ENCODE results near the gene LRMDA.

The LRMDA gene

DNA sequence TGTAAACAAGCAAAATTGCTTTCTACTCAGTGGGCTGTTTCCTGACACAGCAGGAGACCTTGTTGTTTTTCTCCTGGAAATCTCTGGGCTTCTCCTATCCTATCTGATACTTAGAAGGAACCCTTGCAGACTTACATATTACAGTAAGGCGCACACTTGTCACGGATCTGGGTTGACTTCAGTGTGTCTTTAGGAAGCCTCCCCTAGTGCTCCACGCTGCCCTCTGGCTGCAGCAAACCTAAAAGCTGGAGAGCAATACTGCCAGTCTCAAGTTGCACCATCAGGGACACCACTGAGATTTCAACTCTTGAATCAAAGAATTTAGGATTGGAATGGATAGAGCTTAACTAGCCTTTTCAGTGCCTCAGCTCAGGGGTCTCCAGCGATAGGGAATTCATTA, 495.3 kb downstream of the LRMDA start:
- H3K4me1 ChIP-seq (ENCODE audit: low read length): no peaks in the 10 kb centered on the region
- H3K36me3 ChIP-seq (replicated peaks; ENCODE audit: low read depth, low read length): no peaks in the 10 kb centered on the region
- no peaks in the 10 kb centered on the region for H3K27me3 ChIP-seq (ENCODE audit: low read depth, low read length)
- TF ChIP-seq EZH2phosphoT487 (IDR thresholded peaks at IDR 0.05; ENCODE audit: low read depth) (no peak), CTCF (IDR thresholded peaks at IDR 0.05; ENCODE audit: low read depth, low read length) (no peak)
- no peak overlapping the region for H3K9ac ChIP-seq (ENCODE audit: low read length)
- no peak overlapping the region for H3K4me2 ChIP-seq (ENCODE audit: low read length)
- H3K27ac ChIP-seq (ENCODE audit: low read length): no peak overlapping the region
- no peak overlapping the region for H2AFZ ChIP-seq (ENCODE audit: low read depth, low read length)
- no peaks in the 10 kb centered on the region for H4K20me1 ChIP-seq (ENCODE audit: insufficient read depth, low read length)
- H3K4me3 ChIP-seq (ENCODE audit: low read length): no peak overlapping the region
- no peaks in the 10 kb centered on the region for H3K79me2 ChIP-seq (ENCODE audit: low read length)
- no peaks in the 10 kb centered on the region for H3K9me3 ChIP-seq (ENCODE audit: insufficient read depth, low read length)

DNA sequence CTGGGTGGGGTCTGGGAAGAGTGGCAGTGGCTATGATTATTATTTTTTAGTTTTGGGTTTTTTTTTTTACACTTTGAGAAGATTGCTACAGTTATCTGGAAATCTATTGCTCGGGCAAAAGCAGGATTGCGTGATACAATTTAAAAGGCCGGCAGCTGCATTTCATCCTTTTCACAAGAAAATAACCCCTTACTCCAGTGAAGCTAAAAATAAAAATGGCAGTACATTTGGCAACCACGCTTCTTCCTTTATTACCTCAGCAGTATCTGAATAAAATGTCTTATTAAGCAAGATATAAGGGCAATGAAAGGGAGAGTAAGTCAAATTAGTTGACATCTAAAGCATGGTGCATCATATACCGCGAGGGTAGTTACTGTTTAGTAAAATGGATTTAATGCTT, 496.8 kb downstream of the LRMDA start:
- no peak overlapping the region for H3K9ac ChIP-seq (ENCODE audit: low read length)
- no peaks in the 10 kb centered on the region for H3K27me3 ChIP-seq (ENCODE audit: low read depth, low read length)
- H3K4me1 ChIP-seq (ENCODE audit: low read length): no peaks in the 10 kb centered on the region
- H3K27ac ChIP-seq (ENCODE audit: low read length): no peak overlapping the region
- no peaks in the 10 kb centered on the region for H3K9me3 ChIP-seq (ENCODE audit: insufficient read depth, low read length)
- H3K79me2 ChIP-seq (ENCODE audit: low read length): no peaks in the 10 kb centered on the region
- H2AFZ ChIP-seq (ENCODE audit: low read depth, low read length): no peak overlapping the region
- H3K36me3 ChIP-seq (replicated peaks; ENCODE audit: low read depth, low read length): no peaks in the 10 kb centered on the region
- H3K4me3 ChIP-seq (ENCODE audit: low read length): no peak overlapping the region
- TF ChIP-seq EZH2phosphoT487 (IDR thresholded peaks at IDR 0.05; ENCODE audit: low read depth) (no peak), CTCF (IDR thresholded peaks at IDR 0.05; ENCODE audit: low read depth, low read length) (no peak)
- H4K20me1 ChIP-seq (ENCODE audit: insufficient read depth, low read length): no peaks in the 10 kb centered on the region
- no peak overlapping the region for H3K4me2 ChIP-seq (ENCODE audit: low read length)

- no peaks in the 10 kb centered on the region for H3K9me3 ChIP-seq (ENCODE audit: insufficient read depth, low read length)
- no peaks in the 10 kb centered on the region for H3K79me2 ChIP-seq (ENCODE audit: low read length)
- H3K27ac ChIP-seq (ENCODE audit: low read length): no peak overlapping the region
- H3K4me1 ChIP-seq (ENCODE audit: low read length): no peaks in the 10 kb centered on the region
- no peaks in the 10 kb centered on the region for H4K20me1 ChIP-seq (ENCODE audit: insufficient read depth, low read length)
- H3K9ac ChIP-seq (ENCODE audit: low read length): no peak overlapping the region
- H2AFZ ChIP-seq (ENCODE audit: low read depth, low read length): no peak overlapping the region
- TF ChIP-seq EZH2phosphoT487 (IDR thresholded peaks at IDR 0.05; ENCODE audit: low read depth) (no peak), CTCF (IDR thresholded peaks at IDR 0.05; ENCODE audit: low read depth, low read length) (no peak)
- no peak overlapping the region for H3K4me2 ChIP-seq (ENCODE audit: low read length)
- H3K27me3 ChIP-seq (ENCODE audit: low read depth, low read length): no peaks in the 10 kb centered on the region
- H3K36me3 ChIP-seq (replicated peaks; ENCODE audit: low read depth, low read length): no peaks in the 10 kb centered on the region
- no peak overlapping the region for H3K4me3 ChIP-seq (ENCODE audit: low read length)
Observed at GRCh38 chr10:75929630-75930161, 498.3 kb downstream of the LRMDA start.

GRCh38 chr10:75932921-75933320, 501.5 kb downstream of the LRMDA start:
- Histone ChIP-seq H3K4me2 (ENCODE audit: low read length) (no peak overlapping the region), H3K27ac (ENCODE audit: low read length) (no peak overlapping the region), H3K36me3 (replicated peaks; ENCODE audit: low read depth, low read length) (no peaks in the 10 kb centered on the region), H3K9me3 (ENCODE audit: insufficient read depth, low read length) (no peaks in the 10 kb centered on the region), H3K27me3 (ENCODE audit: low read depth, low read length) (no peaks in the 10 kb centered on the region), H3K79me2 (ENCODE audit: low read length) (no peaks in the 10 kb centered on the region), H3K9ac (ENCODE audit: low read length) (no peak overlapping the region), H3K4me1 (ENCODE audit: low read length) (no peaks in the 10 kb centered on the region), H2AFZ (ENCODE audit: low read depth, low read length) (no peak overlapping the region), H4K20me1 (ENCODE audit: insufficient read depth, low read length) (no peaks in the 10 kb centered on the region), H3K4me3 (ENCODE audit: low read length) (no peak overlapping the region)
- TF ChIP-seq CTCF (IDR thresholded peaks at IDR 0.05; ENCODE audit: low read depth, low read length): no peak
- no peak for TF ChIP-seq EZH2phosphoT487 (IDR thresholded peaks at IDR 0.05; ENCODE audit: low read depth)

Data from OCI-LY3 (cell line).